ENCODE measurements around the gene SNED1. TPM values are rescaled to one million over a fixed set of nuclear protein-coding genes. Genes with fewer than 3 reads are reported as not detected.

The SNED1 gene
- total RNA-seq, 4 donors from 2014 or later, result 16.4 to 56.2 (median 43.5) TPM

GRCh38 chr2:240966906-240967680, 31.3 kb upstream of the SNED1 start:
- ATAC-seq, result no peak
- intact Hi-C loops (cut with DNase I; ENCODE audit: low total_unique reads), result no loop called here
- peak in 1 of 2 donors; percentile 0 for DNase-seq
- no peak for TF ChIP-seq POLR2A (IDR thresholded peaks at IDR 0.05)
- TF ChIP-seq, protein P1, sequence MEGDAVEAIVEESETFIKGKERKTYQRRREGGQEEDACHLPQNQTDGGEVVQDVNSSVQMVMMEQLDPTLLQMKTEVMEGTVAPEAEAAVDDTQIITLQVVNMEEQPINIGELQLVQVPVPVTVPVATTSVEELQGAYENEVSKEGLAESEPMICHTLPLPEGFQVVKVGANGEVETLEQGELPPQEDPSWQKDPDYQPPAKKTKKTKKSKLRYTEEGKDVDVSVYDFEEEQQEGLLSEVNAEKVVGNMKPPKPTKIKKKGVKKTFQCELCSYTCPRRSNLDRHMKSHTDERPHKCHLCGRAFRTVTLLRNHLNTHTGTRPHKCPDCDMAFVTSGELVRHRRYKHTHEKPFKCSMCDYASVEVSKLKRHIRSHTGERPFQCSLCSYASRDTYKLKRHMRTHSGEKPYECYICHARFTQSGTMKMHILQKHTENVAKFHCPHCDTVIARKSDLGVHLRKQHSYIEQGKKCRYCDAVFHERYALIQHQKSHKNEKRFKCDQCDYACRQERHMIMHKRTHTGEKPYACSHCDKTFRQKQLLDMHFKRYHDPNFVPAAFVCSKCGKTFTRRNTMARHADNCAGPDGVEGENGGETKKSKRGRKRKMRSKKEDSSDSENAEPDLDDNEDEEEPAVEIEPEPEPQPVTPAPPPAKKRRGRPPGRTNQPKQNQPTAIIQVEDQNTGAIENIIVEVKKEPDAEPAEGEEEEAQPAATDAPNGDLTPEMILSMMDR (IDR thresholded peaks at IDR 0.05 in 4 of 5, conservative IDR thresholded peaks at IDR 0.05 in 1 of 5), result no peak
- Histone ChIP-seq H3K36me3 (no peaks in the 10 kb centered on the region), H3K27ac (no peak overlapping the region), H3K27me3 (no peaks in the 10 kb centered on the region), H3K4me1 (no peaks in the 10 kb centered on the region), H3K4me3 (no peak overlapping the region), H3K9me3 (no peaks in the 10 kb centered on the region)
- in situ Hi-C loops (cut with MboI; ENCODE audit: low sequenced_read_pairs in 4 of 4), result no loop called here

DNA sequence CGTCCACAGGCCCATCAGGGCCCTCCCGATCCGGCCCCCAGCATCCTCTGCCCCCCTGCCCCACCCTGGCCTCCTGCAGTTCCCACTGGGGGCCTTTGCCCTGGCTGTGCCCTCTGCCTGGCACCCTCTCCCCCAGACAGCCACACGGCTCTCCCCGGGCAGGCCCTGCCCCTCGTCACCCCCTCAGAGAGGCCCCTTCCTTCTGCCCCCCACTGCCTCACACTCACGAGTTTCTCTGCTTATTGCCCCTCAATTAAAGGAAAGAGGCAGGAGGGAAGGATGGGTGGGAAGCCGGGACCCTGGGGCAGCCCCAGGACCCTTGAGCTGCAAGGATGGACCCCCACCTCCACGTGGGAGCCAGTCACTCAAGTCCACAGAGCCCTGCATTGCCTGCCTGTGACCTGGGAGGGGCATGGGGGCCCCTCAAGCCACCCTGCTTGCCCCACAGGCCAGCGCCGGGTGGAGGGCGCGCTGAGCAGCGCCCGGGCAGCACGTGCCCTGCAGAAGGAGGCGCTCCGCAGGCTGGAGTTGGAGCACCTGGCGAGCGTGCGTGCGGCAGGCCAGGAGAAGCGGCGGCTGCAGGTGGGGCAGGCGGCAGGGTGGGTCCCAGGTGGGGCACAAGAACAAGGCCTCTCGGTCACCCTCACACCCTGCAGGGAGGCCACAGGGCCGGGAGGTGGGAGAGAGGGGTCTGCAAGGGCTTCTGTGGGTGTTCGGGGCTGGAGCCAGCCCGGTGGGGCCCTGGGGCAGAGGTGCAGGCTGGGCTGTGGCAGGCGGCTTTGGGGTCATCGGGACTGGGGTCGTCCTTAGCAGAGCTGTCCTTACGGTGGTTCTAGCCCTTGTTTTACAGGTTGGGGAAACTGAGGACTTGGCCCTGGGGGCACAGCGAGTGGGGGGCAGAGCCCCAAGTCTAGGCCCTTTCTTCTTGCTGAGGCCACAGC, 30.5 kb upstream of the SNED1 start:
- ATAC-seq (no peak), DNase-seq (peak in 1 of 2 donors; percentile 0)
- H3K27me3 ChIP-seq, result no peaks in the 10 kb centered on the region
- no peak overlapping the region for H3K27ac ChIP-seq
- H3K4me3 ChIP-seq, result no peak overlapping the region
- in situ Hi-C loops (cut with MboI; ENCODE audit: low sequenced_read_pairs in 4 of 4), result no loop called here
- no peaks in the 10 kb centered on the region for H3K4me1 ChIP-seq
- intact Hi-C loops (cut with DNase I; ENCODE audit: low total_unique reads), result no loop called here
- no peaks in the 10 kb centered on the region for H3K9me3 ChIP-seq
- TF ChIP-seq, protein P1 (IDR thresholded peaks at IDR 0.05 in 4 of 5, conservative IDR thresholded peaks at IDR 0.05 in 1 of 5), result no peak
- no peak for TF ChIP-seq POLR2A (IDR thresholded peaks at IDR 0.05)
- no peaks in the 10 kb centered on the region for H3K36me3 ChIP-seq

GRCh38 chr2:240968731-240969624, 29.4 kb upstream of the SNED1 start:
- TF ChIP-seq, protein P1 (IDR thresholded peaks at IDR 0.05 in 4 of 5, conservative IDR thresholded peaks at IDR 0.05 in 1 of 5), result no peak
- TF ChIP-seq POLR2A (IDR thresholded peaks at IDR 0.05), result no peak
- in situ Hi-C loops (cut with MboI; ENCODE audit: low sequenced_read_pairs in 4 of 4), result no loop called here
- Histone ChIP-seq H3K4me1 (no peaks in the 10 kb centered on the region), H3K4me3 (no peak overlapping the region), H3K27ac (no peak overlapping the region), H3K9me3 (no peaks in the 10 kb centered on the region), H3K27me3 (peaks cover 0 to 3% (median 0%) of the 10 kb centered on the region in 3 donors), H3K36me3 (no peaks in the 10 kb centered on the region)
- DNase-seq (no peak), ATAC-seq (no peak)
- intact Hi-C loops (cut with DNase I; ENCODE audit: low total_unique reads), result no loop called here

DNA sequence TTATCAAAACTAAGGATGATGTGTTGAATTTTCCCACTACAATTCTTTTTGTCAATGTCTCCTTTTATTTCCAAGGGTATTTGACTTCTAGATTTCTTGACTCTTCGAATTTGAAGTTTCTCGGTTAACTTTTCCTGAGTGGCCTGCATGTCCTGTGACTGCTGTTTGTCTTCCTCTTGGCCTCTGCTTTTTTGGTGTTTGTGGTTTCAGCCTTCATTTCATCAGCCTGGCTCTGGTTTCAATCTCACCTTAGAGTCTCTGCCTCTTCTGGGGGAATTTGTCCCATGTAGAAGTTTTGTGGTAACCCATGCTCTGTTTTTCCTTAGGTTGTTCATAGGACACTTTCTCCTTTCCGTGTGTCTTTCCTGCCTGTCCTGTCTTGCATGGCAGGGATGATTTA, 28.3 kb upstream of the SNED1 start:
- no peaks in the 10 kb centered on the region for H3K4me1 ChIP-seq

More for the DNA sequence above, 28.3 kb upstream of the SNED1 start:
- no peaks in the 10 kb centered on the region for H3K36me3 ChIP-seq
- DNase-seq (no peak), ATAC-seq (no peak)
- peaks cover 0 to 4% (median 4%) of the 10 kb centered on the region in 3 donors for H3K27me3 ChIP-seq
- H3K9me3 ChIP-seq, result no peaks in the 10 kb centered on the region
- in situ Hi-C loops (cut with MboI; ENCODE audit: low sequenced_read_pairs in 4 of 4) (no loop called here), intact Hi-C loops (cut with DNase I; ENCODE audit: low total_unique reads) (no loop called here)
- no peak overlapping the region for H3K4me3 ChIP-seq
- no peak for TF ChIP-seq POLR2A (IDR thresholded peaks at IDR 0.05)
- TF ChIP-seq, protein P1 (IDR thresholded peaks at IDR 0.05 in 4 of 5, conservative IDR thresholded peaks at IDR 0.05 in 1 of 5), result no peak
- H3K27ac ChIP-seq, result no peak overlapping the region

All from gastrocnemius medialis (tissue), 4 donors.